ENCODE measurements around the gene KCNE3. TPM values are rescaled to one million over a fixed set of nuclear protein-coding genes. Genes with fewer than 3 reads are reported as not detected.
A peak's percentile ranks its signal among the peaks of the same experiment; 100 is the strongest.

KCNE3 gene, protein sequence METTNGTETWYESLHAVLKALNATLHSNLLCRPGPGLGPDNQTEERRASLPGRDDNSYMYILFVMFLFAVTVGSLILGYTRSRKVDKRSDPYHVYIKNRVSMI
- 1 to 10 TPM; 3.9 to 7.9 (median 5.7) TPM for total RNA-seq

DNA sequence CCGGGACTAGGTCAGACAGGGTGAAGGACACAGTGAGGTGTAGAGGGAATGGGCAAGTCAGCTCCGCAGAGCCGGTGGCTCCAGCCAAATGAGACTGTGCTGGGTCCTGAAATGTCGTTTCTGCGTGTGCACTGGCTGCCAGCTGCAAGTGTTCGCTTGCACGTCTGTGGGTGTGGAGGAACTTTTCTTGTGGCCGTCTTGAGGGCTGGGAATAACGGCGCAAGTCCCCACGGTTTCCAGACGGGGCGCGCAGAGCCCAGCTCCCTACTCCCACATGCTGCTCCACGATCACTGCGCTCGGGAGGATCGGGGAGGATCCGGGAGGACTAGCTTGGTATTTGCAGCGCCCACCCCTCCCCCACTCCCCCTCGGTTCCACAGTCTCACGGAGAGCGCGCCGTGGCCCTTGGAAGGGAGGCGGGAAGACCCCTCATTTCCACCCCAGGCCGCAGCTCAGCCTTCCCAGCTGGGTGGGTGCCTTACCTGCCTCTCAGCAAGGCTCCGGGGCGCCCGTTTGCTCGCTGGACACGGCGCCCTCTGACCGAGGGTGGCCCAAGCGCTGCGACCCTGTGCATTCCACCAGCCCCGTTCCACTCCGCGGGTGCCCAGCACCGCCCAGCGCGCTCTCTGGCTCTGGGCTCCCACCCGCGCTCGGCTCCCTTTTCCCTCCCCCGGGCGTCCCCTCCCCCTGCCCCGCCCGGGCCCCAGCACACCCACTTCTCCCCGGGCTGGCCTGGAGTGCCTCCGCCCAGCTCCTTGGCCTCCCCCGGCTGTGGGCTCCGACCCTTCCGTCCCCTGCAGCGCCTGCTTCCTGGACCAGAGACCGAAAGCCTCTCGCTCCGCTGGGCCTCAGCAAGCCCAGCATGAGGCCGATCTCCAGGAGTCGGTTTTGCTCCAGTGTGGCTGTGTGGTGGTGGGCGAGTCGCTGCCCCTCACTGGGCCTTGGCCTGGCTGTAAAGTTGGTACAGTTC, at the start of gene KCNE3:
TSS of gene KCNE3 (minus strand) at position 634 of the 970 bp plus-strand sequence. CDS start 9,986 bp downstream, outside the sequence.
- H3K9me3 ChIP-seq: no peaks in the 10 kb centered on the region
- no peaks in the 10 kb centered on the region for H3K36me3 ChIP-seq
- TF ChIP-seq, protein P1, sequence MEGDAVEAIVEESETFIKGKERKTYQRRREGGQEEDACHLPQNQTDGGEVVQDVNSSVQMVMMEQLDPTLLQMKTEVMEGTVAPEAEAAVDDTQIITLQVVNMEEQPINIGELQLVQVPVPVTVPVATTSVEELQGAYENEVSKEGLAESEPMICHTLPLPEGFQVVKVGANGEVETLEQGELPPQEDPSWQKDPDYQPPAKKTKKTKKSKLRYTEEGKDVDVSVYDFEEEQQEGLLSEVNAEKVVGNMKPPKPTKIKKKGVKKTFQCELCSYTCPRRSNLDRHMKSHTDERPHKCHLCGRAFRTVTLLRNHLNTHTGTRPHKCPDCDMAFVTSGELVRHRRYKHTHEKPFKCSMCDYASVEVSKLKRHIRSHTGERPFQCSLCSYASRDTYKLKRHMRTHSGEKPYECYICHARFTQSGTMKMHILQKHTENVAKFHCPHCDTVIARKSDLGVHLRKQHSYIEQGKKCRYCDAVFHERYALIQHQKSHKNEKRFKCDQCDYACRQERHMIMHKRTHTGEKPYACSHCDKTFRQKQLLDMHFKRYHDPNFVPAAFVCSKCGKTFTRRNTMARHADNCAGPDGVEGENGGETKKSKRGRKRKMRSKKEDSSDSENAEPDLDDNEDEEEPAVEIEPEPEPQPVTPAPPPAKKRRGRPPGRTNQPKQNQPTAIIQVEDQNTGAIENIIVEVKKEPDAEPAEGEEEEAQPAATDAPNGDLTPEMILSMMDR (IDR thresholded peaks at IDR 0.05): no peak
- TF ChIP-seq POLR2A (IDR thresholded peaks at IDR 0.05): peak in 1 of 2 donors; percentile 32
- intact Hi-C loops (cut with DNase I): no loop called here
- H3K4me1 ChIP-seq: peaks cover 17 to 18% of the 10 kb centered on the region in 2 donors
- peak within 1 kb of the TSS; percentile 8 to 59 (median 53) for H3K27ac ChIP-seq
- H3K4me3 ChIP-seq (replicated peaks in 1 of 3): peak within 1 kb of the TSS; percentile 17 to 44 (median 22)
- peak; percentile 67 to 73 for DNase-seq
- WGBS, 2 donors: 8 to 14% methylated on average over 25 to 27 of the region's 62 CpGs
- no peaks in the 10 kb centered on the region for H3K27me3 ChIP-seq

DNA sequence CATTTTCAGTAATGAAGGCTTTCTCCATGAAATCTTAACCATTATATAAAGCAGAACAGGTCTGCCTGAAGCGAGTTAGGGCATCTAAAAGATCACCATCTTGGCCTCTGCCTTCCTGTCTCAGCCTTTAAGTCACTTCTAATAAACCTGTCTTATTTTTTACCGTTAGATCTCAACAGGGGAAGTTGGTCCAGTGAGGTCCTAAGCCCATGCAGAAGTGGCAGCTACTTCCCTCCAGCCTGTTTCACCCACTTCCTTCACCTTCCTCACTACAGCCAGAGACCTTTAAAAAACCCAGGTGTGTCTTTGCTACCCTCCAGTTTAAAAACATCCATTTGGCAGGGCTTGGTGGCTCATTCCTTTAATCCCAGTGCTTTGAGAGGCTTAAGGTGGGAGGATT, 40.2 kb upstream of the KCNE3 start:
- WGBS, 2 donors: 68 to 78% methylated on average over 2 of the region's 2 CpGs
- no peak overlapping the region for H3K27ac ChIP-seq

DNA sequence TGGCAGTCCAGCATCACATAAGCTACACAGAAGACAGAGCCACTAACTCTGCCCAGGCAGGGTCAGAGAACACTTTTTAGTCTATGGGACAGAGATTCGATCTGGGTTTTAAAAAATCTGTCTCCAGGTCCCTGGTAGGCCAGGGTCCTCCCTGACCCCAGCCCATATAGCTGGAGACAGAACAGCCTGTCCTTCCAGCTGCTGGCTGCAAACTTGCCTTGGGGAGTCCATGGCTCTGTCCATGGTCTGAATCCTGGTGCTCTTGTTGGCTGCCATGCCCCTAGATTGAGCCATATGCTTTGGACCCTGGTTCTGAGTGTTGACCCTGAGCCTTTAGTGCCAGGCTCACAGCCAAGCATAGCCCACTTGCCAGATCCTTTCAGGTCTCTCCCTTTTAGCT, 39.5 kb upstream of the KCNE3 start:
- intact Hi-C loops (cut with DNase I): no loop called here
- TF ChIP-seq, protein P1 (IDR thresholded peaks at IDR 0.05): no peak
- TF ChIP-seq POLR2A (IDR thresholded peaks at IDR 0.05): no peak
- DNase-seq: no peak
- 90 to 100% methylated on average over 1 of the region's 1 CpG for WGBS, 2 donors
- Histone ChIP-seq H3K27ac (no peak overlapping the region), H3K36me3 (no peaks in the 10 kb centered on the region), H3K4me1 (no peaks in the 10 kb centered on the region), H3K9me3 (no peaks in the 10 kb centered on the region), H3K27me3 (no peaks in the 10 kb centered on the region), H3K4me3 (replicated peaks in 1 of 3) (no peak overlapping the region)

More for the DNA sequence above, 40.2 kb upstream of the KCNE3 start:
- Histone ChIP-seq H3K9me3 (no peaks in the 10 kb centered on the region), H3K4me1 (no peaks in the 10 kb centered on the region), H3K4me3 (replicated peaks in 1 of 3) (no peak overlapping the region), H3K36me3 (no peaks in the 10 kb centered on the region), H3K27me3 (no peaks in the 10 kb centered on the region)
- TF ChIP-seq, protein P1 (IDR thresholded peaks at IDR 0.05): no peak
- TF ChIP-seq POLR2A (IDR thresholded peaks at IDR 0.05): no peak
- DNase-seq: no peak
- intact Hi-C loops (cut with DNase I): no loop called here

DNA sequence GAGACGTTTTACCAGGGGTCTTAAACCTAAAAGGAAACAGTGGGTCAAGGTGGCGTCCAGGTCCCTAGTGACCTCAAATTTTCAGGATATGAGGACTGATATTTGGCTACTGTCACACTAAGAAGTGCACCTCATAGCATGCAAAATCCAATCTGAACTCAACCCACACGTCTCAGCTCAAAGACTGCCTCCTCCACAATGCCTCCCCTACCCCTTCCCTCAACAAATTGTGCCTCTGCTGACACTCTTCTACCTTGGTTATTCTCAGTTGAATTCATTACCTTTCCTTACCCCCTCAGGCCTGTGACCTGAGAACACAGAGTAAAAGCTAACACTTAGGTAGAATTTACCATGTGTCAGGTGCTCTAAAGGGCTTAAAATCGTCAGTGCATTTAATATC, 38.6 kb upstream of the KCNE3 start:
- no peak overlapping the region for H3K27ac ChIP-seq
- no peaks in the 10 kb centered on the region for H3K27me3 ChIP-seq
- no peaks in the 10 kb centered on the region for H3K36me3 ChIP-seq
- H3K4me1 ChIP-seq: no peaks in the 10 kb centered on the region
- DNase-seq: no peak
- WGBS, 2 donors: 81 to 84% methylated on average over 4 of the region's 4 CpGs
- TF ChIP-seq, protein P1 (IDR thresholded peaks at IDR 0.05): no peak
- no peak for TF ChIP-seq POLR2A (IDR thresholded peaks at IDR 0.05)
- H3K4me3 ChIP-seq (replicated peaks in 1 of 3): no peak overlapping the region
- intact Hi-C loops (cut with DNase I): no loop called here
- H3K9me3 ChIP-seq: no peaks in the 10 kb centered on the region

Data from thyroid gland (tissue), 4 donors.